Neural cell (in vitro differentiated cells): ENCODE data around the gene KLK8. TPM values are rescaled to one million over a fixed set of nuclear protein-coding genes. Genes with fewer than 3 reads are reported as not detected.

Experiments used
- H2AFZ ChIP-seq: fragments of 200-600, 300-800 bp; sonication (generic), shearing (Covaris generic); 2 replicates; pipeline ENCODE4 v1.6.0; 2014; ENCODE audit warnings: low read depth, mild to moderate bottlenecking, antibody characterized with exemption, low read length, moderate library complexity
- H3F3A ChIP-seq: fragments of 200-600 bp; shearing (Covaris generic); 2 replicates; pipeline ENCODE4 v1.6.1; 2016; ENCODE audit warnings: mild to moderate bottlenecking, moderate library complexity, mixed read lengths, antibody characterized with exemption, low read length; ENCODE audit not compliant: insufficient read depth, poor library complexity, severe bottlenecking
- H3K27ac ChIP-seq: fragments of 200-600, 300-800 bp; sonication (generic), shearing (Covaris generic); 2 replicates; pipeline ENCODE4 v1.5.1; 2014; ENCODE audit warnings: mild to moderate bottlenecking, low read length, moderate library complexity
- H3K27me3 ChIP-seq: fragments of 300-800, 200-600 bp; sonication (generic), shearing (Covaris generic); 2 replicates; pipeline ENCODE4 v1.6.0; 2014; ENCODE audit warnings: mild to moderate bottlenecking, low read depth, low read length, moderate library complexity; ENCODE audit not compliant: insufficient read depth
- H3K36me3 ChIP-seq: fragments of 300-800, 200-600 bp; sonication (generic), shearing (Covaris generic); 2 replicates; pipeline ENCODE4 v1.5.1; 2014; ENCODE audit warnings: mild to moderate bottlenecking, antibody characterized with exemption, low read length, moderate library complexity; ENCODE audit not compliant: insufficient read depth
- H3K4me2 ChIP-seq: fragments of 300-800, 200-600 bp; sonication (generic), shearing (Covaris generic); 2 replicates; pipeline ENCODE4 v1.6.0; 2014; ENCODE audit warnings: mild to moderate bottlenecking, low read length
- H3K4me3 ChIP-seq: fragments of 300-800, 200-600 bp; sonication (generic), shearing (Covaris generic); 2 replicates; pipeline ENCODE4 v1.5.1; 2014; ENCODE audit warnings: mild to moderate bottlenecking, low read length, moderate library complexity
- H3K79me2 ChIP-seq: fragments of 200-600 bp; shearing (Covaris generic); replicated peaks from 2 replicates; pipeline ENCODE4 v1.6.0; 2014; ENCODE audit warnings: mild to moderate bottlenecking, low read length, moderate library complexity; ENCODE audit not compliant: insufficient read depth
- H3K9ac ChIP-seq: fragments of 300-800, 200-600 bp; sonication (generic), shearing (Covaris generic); 2 replicates; pipeline ENCODE4 v1.6.1; 2016; ENCODE audit warnings: mild to moderate bottlenecking, low read length, mixed read lengths
- H3K9me2 ChIP-seq: fragments of 200-600 bp; shearing (Covaris generic); 2 replicates; pipeline ENCODE4 v1.6.1; 2016; ENCODE audit warnings: mild to moderate bottlenecking, low read length, mixed read lengths; ENCODE audit not compliant: insufficient read depth
- H3K9me3 ChIP-seq: fragments of 200-600, 300-800 bp; sonication (generic), shearing (Covaris generic); 2 replicates; pipeline ENCODE4 v1.6.1; 2016; ENCODE audit warnings: mild to moderate bottlenecking, mixed run types, low read length, moderate library complexity, mixed read lengths
- H4K20me1 ChIP-seq: fragments of 200-600 bp; shearing (Covaris generic); 2 replicates; pipeline ENCODE4 v1.6.1; 2016; ENCODE audit warnings: mild to moderate bottlenecking, mixed run types; ENCODE audit not compliant: insufficient read depth
- CTCF ChIP-seq: fragments of 450-650 bp; IDR thresholded peaks from 2 replicates; pipeline ENCODE4 v1.5.1; 2014; ENCODE audit warnings: antibody characterized with exemption, mild to moderate bottlenecking, moderate library complexity; ENCODE audit not compliant: poor library complexity, severe bottlenecking
- EP300 ChIP-seq: fragments of 450-650 bp; conservative IDR thresholded peaks from 2 replicates; pipeline ENCODE4 v1.6.1; 2014; ENCODE audit warnings: antibody characterized with exemption, mild to moderate bottlenecking, moderate library complexity; ENCODE audit not compliant: poor library complexity, severe bottlenecking
- EZH2 ChIP-seq: fragments of 200-600, 300-800 bp; shearing (Covaris generic), sonication (generic); IDR thresholded peaks from 2 replicates; pipeline ENCODE4 v1.6.1; 2014; ENCODE audit warnings: antibody characterized with exemption, low read length, borderline replicate concordance, mild to moderate bottlenecking; ENCODE audit not compliant: insufficient read depth, poor library complexity, severe bottlenecking
- MXI1 ChIP-seq: fragments of 450-650 bp; conservative IDR thresholded peaks from 2 replicates; pipeline ENCODE4 v1.6.1; 2014; ENCODE audit warnings: antibody characterized with exemption, mild to moderate bottlenecking; ENCODE audit not compliant: poor library complexity, severe bottlenecking
- POLR2AphosphoS5 ChIP-seq: IDR thresholded peaks from 2 replicates; pipeline ENCODE4 v1.6.1; 2012
- RAD21 ChIP-seq: fragments of 450-650 bp; conservative IDR thresholded peaks from 2 replicates; pipeline ENCODE4 v1.6.1; 2014; ENCODE audit warnings: antibody characterized with exemption, mild to moderate bottlenecking, moderate library complexity
- REST ChIP-seq: IDR thresholded peaks from 2 replicates; pipeline ENCODE4 v1.6.1; 2012; ENCODE audit warnings: borderline replicate concordance
- SMC3 ChIP-seq: fragments of 450-650 bp; conservative IDR thresholded peaks from 2 replicates; pipeline ENCODE4 v1.6.1; 2014; ENCODE audit warnings: antibody characterized with exemption, mild to moderate bottlenecking, moderate library complexity; ENCODE audit not compliant: poor library complexity
- TAF1 ChIP-seq: IDR thresholded peaks from 2 replicates; pipeline ENCODE4 v1.6.1; 2012; ENCODE audit warnings: low read depth
- polyA plus RNA-seq: library from polyadenylated mRNA; depleted of rRNA; stranded (reverse); fragments of >200 nt; gene quantifications from 2 replicates; pipeline ENCODE4 v1.2.3, GENCODE V29; 2014

The KLK8 gene
- polyA plus RNA-seq, 1 donor from 2014 or later = not detected

GRCh38 chr19:50962245-50962644, 39.2 kb downstream of the KLK8 start:
- Histone ChIP-seq H3K9me3 (no peaks in the 10 kb centered on the region), H3K27me3 (no peaks in the 10 kb centered on the region), H2AFZ (no peak overlapping the region), H3K9me2 (no peaks in the 10 kb centered on the region), H4K20me1 (no peaks in the 10 kb centered on the region), H3K4me2 (no peak overlapping the region), H3K4me3 (no peak overlapping the region), H3K9ac (no peak overlapping the region), H3K79me2 (no peaks in the 10 kb centered on the region), H3F3A (no peaks in the 10 kb centered on the region), H3K36me3 (no peaks in the 10 kb centered on the region), H3K27ac (no peak overlapping the region)
- TF ChIP-seq RAD21 (no peak), CTCF (no peak), SMC3 (no peak), REST (no peak), MXI1 (no peak), EZH2 (no peak), TAF1 (no peak), EP300 (no peak), POLR2AphosphoS5 (no peak)

GRCh38 chr19:50959731-50960500, 41.5 kb downstream of the KLK8 start:
- H3K27me3 ChIP-seq = no peaks in the 10 kb centered on the region
- no peaks in the 10 kb centered on the region for H3K9me2 ChIP-seq
- H3K79me2 ChIP-seq = no peaks in the 10 kb centered on the region
- no peaks in the 10 kb centered on the region for H3K9me3 ChIP-seq
- H3K9ac ChIP-seq = no peak overlapping the region
- H3K4me3 ChIP-seq = no peak overlapping the region
- H3K4me2 ChIP-seq = no peak overlapping the region
- no peak for TF ChIP-seq EZH2
- no peak for TF ChIP-seq SMC3
- no peak for TF ChIP-seq REST
- no peak for TF ChIP-seq RAD21
- no peak for TF ChIP-seq EP300
- no peak for TF ChIP-seq CTCF
- TF ChIP-seq POLR2AphosphoS5 = no peak
- TF ChIP-seq MXI1 = no peak
- no peak for TF ChIP-seq TAF1
- H2AFZ ChIP-seq = no peak overlapping the region
- no peaks in the 10 kb centered on the region for H3K36me3 ChIP-seq
- H4K20me1 ChIP-seq = no peaks in the 10 kb centered on the region
- no peak overlapping the region for H3K27ac ChIP-seq
- H3F3A ChIP-seq = no peaks in the 10 kb centered on the region
